Measurements from ENCODE around the gene IL13RA1.
A peak's percentile ranks its signal among the peaks of the same experiment; 100 is the strongest.

The IL13RA1 gene

DNA sequence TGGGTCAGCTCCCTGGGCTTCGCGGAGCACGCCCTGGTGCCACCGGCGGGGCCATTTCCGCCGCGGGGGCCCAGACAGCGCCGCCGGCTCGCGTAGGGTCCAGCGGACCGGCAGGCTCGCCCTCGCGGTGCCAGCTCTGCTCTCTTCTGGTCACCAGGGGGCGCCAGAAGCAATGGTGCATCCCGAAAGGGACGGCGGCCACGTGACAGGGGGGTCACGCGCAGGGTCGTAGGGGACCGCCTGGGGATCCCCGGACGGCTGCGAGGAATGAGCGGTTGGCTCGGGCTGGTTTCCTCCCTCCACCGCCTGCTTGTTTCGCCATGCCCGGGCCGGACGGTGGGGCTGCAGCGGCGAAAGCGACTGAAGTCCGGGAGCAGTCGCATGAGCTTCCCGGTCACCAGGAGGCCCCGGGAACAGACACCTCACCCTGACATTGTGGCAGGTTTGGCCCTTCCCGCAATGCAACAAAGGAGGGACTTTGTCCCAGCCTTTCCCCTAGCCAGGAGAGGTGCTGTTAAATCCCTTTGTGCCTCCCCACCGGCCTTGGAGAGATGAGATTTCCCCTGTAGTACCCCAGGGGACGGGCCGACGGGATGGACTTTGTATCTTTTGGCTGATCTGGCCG, 112.0 kb downstream of the IL13RA1 start:
- H3K4me3 ChIP-seq (ENCODE audit: extremely low read depth, insufficient read depth, low read length, poor library complexity, severe bottlenecking) = peak overlapping the region; percentile 23
- 7% methylated on average over 18 to 30 of the region's 50 CpGs for WGBS, 2 experiments (ENCODE audit: insufficient coverage in 2 of 2)
- no peaks in the 10 kb centered on the region for H3K4me1 ChIP-seq (ENCODE audit: control insufficient read depth, insufficient read depth, low read length, poor library complexity, severe bottlenecking)
- no peaks in the 10 kb centered on the region for H3K9me3 ChIP-seq (ENCODE audit: control insufficient read depth, low read length)
- H3K27ac ChIP-seq (ENCODE audit: low read depth, low read length, severe bottlenecking) = no peak overlapping the region
- no peaks in the 10 kb centered on the region for H3K36me3 ChIP-seq (ENCODE audit: control insufficient read depth, insufficient read depth, low read length)

Data from mesodermal cell (in vitro differentiated cells).